ENCODE measurements around the gene TGM2. TPM values are rescaled to one million over a fixed set of nuclear protein-coding genes. Genes with fewer than 3 reads are reported as not detected.

TGM2 gene
- polyA plus RNA-seq, 1 donor from 2014 or later = not detected

GRCh38 chr20:38192323-38192885 lies 27.3 kb upstream of the TGM2 start:
- H3K79me2 ChIP-seq (replicated peaks; ENCODE audit: insufficient read depth, low read length) = no peaks in the 10 kb centered on the region
- TF ChIP-seq EZH2 (IDR thresholded peaks at IDR 0.05; ENCODE audit: borderline replicate concordance, insufficient read depth, low read length, poor library complexity, severe bottlenecking) (no peak), MXI1 (conservative IDR thresholded peaks at IDR 0.05; ENCODE audit: poor library complexity, severe bottlenecking) (no peak), SMC3 (conservative IDR thresholded peaks at IDR 0.05; ENCODE audit: poor library complexity) (no peak), CTCF (IDR thresholded peaks at IDR 0.05; ENCODE audit: poor library complexity, severe bottlenecking) (no peak), REST (IDR thresholded peaks at IDR 0.05; ENCODE audit: borderline replicate concordance) (no peak)
- no peaks in the 10 kb centered on the region for H3K27me3 ChIP-seq (ENCODE audit: insufficient read depth, low read depth, low read length)
- no peak overlapping the region for H3K9ac ChIP-seq (ENCODE audit: low read length)
- no peak overlapping the region for H3K4me2 ChIP-seq (ENCODE audit: low read length)
- no peaks in the 10 kb centered on the region for H3F3A ChIP-seq (ENCODE audit: insufficient read depth, low read length, poor library complexity, severe bottlenecking)
- no peak overlapping the region for H3K4me3 ChIP-seq (ENCODE audit: low read length)
- no peaks in the 10 kb centered on the region for H3K36me3 ChIP-seq (ENCODE audit: insufficient read depth, low read length)
- no peaks in the 10 kb centered on the region for H4K20me1 ChIP-seq (ENCODE audit: insufficient read depth)
- H2AFZ ChIP-seq (ENCODE audit: low read depth, low read length) = no peak overlapping the region
- H3K9me2 ChIP-seq (ENCODE audit: insufficient read depth, low read length) = no peaks in the 10 kb centered on the region
- H3K27ac ChIP-seq (ENCODE audit: low read length) = no peak overlapping the region
- H3K9me3 ChIP-seq (ENCODE audit: low read length) = no peaks in the 10 kb centered on the region

- Histone ChIP-seq H3K9ac (ENCODE audit: low read length) (no peak overlapping the region), H2AFZ (ENCODE audit: low read depth, low read length) (no peak overlapping the region), H4K20me1 (ENCODE audit: insufficient read depth) (no peaks in the 10 kb centered on the region), H3K79me2 (replicated peaks; ENCODE audit: insufficient read depth, low read length) (no peaks in the 10 kb centered on the region), H3K9me3 (ENCODE audit: low read length) (no peaks in the 10 kb centered on the region), H3F3A (ENCODE audit: insufficient read depth, low read length, poor library complexity, severe bottlenecking) (no peaks in the 10 kb centered on the region), H3K36me3 (ENCODE audit: insufficient read depth, low read length) (no peaks in the 10 kb centered on the region), H3K27me3 (ENCODE audit: insufficient read depth, low read depth, low read length) (no peaks in the 10 kb centered on the region), H3K4me2 (ENCODE audit: low read length) (no peak overlapping the region), H3K4me3 (ENCODE audit: low read length) (no peak overlapping the region), H3K9me2 (ENCODE audit: insufficient read depth, low read length) (no peaks in the 10 kb centered on the region), H3K27ac (ENCODE audit: low read length) (no peak overlapping the region)
- TF ChIP-seq SMC3 (conservative IDR thresholded peaks at IDR 0.05; ENCODE audit: poor library complexity) = no peak
- TF ChIP-seq TAF1 (IDR thresholded peaks at IDR 0.05; ENCODE audit: low read depth) = no peak
- no peak for TF ChIP-seq CTCF (IDR thresholded peaks at IDR 0.05; ENCODE audit: poor library complexity, severe bottlenecking)
- TF ChIP-seq RAD21 (conservative IDR thresholded peaks at IDR 0.05) = no peak
- TF ChIP-seq EP300 (conservative IDR thresholded peaks at IDR 0.05; ENCODE audit: poor library complexity, severe bottlenecking) = no peak
These were observed 26.6 kb upstream of the TGM2 start for GRCh38 chr20:38191654-38192053.

Measured in neural cell (in vitro differentiated cells).